ENCODE data around the gene GFOD1.

DNA sequence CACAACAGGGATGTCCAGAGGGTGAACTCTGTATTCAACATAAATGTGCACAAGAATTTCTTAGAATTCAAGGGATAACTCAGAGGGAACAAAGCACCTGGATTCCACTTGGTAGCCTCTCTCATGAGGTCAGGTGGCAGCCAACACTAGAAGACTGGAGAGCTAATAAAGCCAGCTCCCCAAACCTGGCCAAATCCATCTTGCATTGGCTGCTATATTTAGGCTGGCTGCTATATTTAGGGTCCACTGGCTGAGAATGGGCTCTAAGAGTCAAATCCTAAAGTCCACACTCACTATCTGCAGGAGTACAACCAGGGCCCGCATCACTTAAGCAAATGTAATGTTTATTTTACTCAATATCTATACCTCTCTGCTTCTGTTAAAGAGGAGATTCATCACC is 179.1 kb downstream of the GFOD1 start:
- no peak for TF ChIP-seq CTCF (IDR thresholded peaks at IDR 0.05)
- TF ChIP-seq POLR2AphosphoS5 (IDR thresholded peaks at IDR 0.05), result no peak
- no peak for TF ChIP-seq POLR2A (IDR thresholded peaks at IDR 0.05)
- no peak for TF ChIP-seq EP300 (IDR thresholded peaks at IDR 0.05)

All from gastroesophageal sphincter (tissue), 3 donors.